ENCODE measurements around the gene CERKL. TPM values are rescaled to one million over a fixed set of nuclear protein-coding genes. Genes with fewer than 3 reads are reported as not detected.

CERKL gene
- total RNA-seq, 1 experiment from 2014 or later: 0.24 TPM

DNA sequence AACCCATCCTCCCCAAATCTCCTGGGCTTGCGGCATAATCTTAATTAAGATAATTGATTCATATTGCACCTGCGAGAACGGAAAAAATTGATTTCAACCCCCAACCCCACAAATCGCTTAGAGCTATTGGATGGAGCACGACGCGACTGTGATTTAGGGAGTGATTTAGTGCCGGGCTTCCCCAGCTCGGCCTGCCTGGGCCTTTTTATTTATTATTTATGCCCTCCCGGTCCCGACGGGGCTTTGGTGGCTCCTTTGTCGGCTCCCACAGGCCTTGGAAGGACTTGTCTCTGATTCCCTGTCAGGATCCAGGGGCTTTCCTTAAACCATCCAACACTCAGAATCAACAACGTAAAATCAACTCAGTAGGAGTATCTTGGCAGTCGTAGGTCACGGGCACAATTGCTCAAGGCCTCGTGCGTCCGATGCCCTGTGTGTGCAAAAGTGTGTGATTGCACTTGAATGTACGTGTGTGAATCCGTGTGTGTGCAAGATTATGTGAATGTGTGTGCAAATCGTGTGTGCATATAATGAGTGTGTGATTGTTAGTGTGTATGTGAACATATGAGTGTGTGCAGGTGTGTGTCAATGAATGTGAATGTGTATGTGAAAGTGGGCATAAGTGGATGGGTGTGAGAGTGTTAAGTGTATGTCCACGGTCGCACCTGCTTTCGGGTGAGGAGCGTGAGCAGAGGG is 27.7 kb upstream of the CERKL start (continued):
- TF ChIP-seq ZNF138 (CRISPR knock-in tag; conservative IDR thresholded peaks at IDR 0.05): no peak

DNA sequence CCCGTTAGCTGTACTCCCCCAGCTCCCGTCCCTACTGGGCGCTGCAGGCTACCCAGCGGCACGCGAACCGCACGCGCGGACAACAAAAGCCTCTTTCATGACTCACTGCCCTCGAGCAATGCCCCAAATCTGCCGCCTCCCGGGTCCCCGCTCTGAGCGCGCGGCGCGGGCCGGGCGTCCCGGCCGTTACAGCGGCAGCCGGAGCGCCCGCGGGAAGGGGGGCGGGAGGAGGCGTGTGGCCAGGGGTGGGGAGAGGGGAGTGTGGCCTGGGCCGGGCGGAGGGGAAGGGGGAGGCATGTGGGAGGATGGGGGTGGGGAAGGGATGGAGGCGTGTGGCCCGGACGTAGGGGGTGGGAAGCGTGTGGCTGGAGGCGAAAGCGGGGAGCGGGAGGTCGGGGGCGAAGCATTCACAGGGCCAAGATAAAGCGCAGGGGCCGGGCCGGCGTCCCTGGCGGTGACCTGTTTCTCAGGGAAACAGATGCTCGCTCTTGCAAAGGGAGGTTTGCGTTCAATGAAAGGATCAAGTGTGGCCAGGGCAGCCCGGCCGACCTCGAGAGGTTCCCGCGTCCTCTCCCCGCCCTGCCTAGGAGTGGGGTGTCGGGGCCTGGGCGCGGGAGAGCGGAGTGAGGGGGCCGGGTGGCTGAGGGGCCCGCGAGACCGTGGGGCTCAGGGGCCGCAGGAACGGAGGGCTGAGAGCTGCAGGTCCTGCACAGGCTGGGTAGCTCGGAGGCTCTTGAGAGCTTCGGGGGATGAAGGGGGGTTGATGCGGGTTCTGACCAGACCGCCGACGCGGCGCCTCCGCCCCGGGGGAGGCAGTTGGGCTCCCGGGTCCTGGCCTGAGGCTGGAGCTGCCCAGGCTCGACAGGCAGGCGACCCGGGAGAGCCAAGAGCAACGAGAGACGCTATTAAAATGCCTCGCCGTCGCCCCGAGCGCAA is 26.9 kb upstream of the CERKL start:
- no peaks in the 10 kb centered on the region for H3K9me3 Mint-ChIP-seq
- ATAC-seq (peak; percentile 31), DNase-seq (ENCODE audit: low spot score) (peak; percentile 72)
- H3K36me3 Mint-ChIP-seq: no peaks in the 10 kb centered on the region
- 0 out of 2 replicates have a peak, but pooled peaks have one; percentile 33 for TF ChIP-seq ZBTB21 (CRISPR knock-in tag; IDR thresholded peaks at IDR 0.05; ENCODE audit: borderline replicate concordance)
- 0 out of 2 replicates have a peak, but pooled peaks have one; percentile 31 for TF ChIP-seq FOXP1 (CRISPR knock-in tag; IDR thresholded peaks at IDR 0.05; ENCODE audit: borderline replicate concordance)
- TF ChIP-seq ELF4 (CRISPR knock-in tag; IDR thresholded peaks at IDR 0.05; ENCODE audit: low read depth): no peak
- TF ChIP-seq, protein P1, sequence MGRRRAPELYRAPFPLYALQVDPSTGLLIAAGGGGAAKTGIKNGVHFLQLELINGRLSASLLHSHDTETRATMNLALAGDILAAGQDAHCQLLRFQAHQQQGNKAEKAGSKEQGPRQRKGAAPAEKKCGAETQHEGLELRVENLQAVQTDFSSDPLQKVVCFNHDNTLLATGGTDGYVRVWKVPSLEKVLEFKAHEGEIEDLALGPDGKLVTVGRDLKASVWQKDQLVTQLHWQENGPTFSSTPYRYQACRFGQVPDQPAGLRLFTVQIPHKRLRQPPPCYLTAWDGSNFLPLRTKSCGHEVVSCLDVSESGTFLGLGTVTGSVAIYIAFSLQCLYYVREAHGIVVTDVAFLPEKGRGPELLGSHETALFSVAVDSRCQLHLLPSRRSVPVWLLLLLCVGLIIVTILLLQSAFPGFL (CRISPR knock-in tag; IDR thresholded peaks at IDR 0.05; ENCODE audit: borderline replicate concordance): no peak
- H3K4me3 Mint-ChIP-seq: peak overlapping the region; percentile 77
- no peak overlapping the region for H3K27ac Mint-ChIP-seq
- ChIA-PET POLR2A (interaction anchor here (0.7 kb wide), 1 partner anchor 27 kb away, joined by 3 read pairs; the partner anchor contains the start of gene CERKL), CTCF (interaction anchor here (1.1 to 1.2 kb wide), 3 partner anchors 17 to 31 kb away, joined by 3 to 7 read pairs (median 3); no protein-coding TSS in a partner anchor)
- peaks cover 71% of the 10 kb centered on the region for H3K4me1 Mint-ChIP-seq
- peaks cover 100% of the 10 kb centered on the region for H3K27me3 Mint-ChIP-seq (ENCODE audit: low read depth)

DNA sequence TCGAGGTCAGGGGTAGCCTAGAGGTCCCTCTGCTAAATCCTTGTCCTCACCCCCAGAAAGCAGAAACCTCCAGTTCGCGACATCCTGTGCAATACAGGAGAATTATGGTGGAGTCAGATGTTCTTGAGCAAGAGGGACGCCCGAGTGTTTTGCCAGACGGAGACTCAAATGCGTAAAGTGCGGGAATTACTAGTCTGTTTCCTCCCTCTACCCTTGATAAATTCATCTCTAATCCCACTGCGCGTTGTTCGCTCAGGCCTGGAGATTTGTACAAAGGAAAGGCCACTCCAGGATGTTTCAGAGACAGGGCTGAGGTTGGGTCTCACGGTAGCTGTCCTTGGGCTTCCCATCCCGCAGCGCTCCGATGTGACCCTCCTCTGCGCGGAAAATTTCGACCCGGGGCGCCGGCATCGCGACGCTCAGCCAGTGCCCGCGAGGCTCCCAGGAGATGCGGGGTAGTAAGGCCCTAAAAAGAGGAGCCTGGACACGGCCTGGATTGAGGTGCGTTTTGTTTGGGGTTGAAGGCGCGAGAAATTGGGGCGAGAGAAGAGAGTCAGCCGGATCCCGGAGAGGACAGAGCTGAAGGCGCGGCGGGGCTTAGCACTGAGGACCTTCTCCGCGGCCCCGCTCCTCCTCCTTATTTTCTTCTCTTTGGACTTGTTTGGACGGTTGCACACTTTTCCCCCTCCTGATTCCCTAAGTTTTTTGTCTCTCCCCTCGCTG is 26.1 kb upstream of the CERKL start:
- ChIA-PET POLR2A (no interaction called here), CTCF (interaction anchor here (1.1 to 1.2 kb wide), 3 partner anchors 16 to 32 kb away, joined by 3 to 7 read pairs (median 3); no protein-coding TSS in a partner anchor)
- TF ChIP-seq MXD4 (CRISPR knock-in tag; IDR thresholded peaks at IDR 0.05; ENCODE audit: borderline replicate concordance): no peak
- TF ChIP-seq ZNF671 (CRISPR knock-in tag; IDR thresholded peaks at IDR 0.05): no peak
- TF ChIP-seq EMX1 (CRISPR knock-in tag; IDR thresholded peaks at IDR 0.05): no peak
- TF ChIP-seq FOXK1 (CRISPR knock-in tag; IDR thresholded peaks at IDR 0.05): no peak
- no peak for TF ChIP-seq ZNF219 (CRISPR knock-in tag; IDR thresholded peaks at IDR 0.05; ENCODE audit: borderline replicate concordance)
- TF ChIP-seq NFE2L1 (CRISPR knock-in tag; IDR thresholded peaks at IDR 0.05): no peak
- TF ChIP-seq, protein P2, sequence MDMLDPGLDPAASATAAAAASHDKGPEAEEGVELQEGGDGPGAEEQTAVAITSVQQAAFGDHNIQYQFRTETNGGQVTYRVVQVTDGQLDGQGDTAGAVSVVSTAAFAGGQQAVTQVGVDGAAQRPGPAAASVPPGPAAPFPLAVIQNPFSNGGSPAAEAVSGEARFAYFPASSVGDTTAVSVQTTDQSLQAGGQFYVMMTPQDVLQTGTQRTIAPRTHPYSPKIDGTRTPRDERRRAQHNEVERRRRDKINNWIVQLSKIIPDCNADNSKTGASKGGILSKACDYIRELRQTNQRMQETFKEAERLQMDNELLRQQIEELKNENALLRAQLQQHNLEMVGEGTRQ (CRISPR knock-in tag; IDR thresholded peaks at IDR 0.05): no peak
- no peaks in the 10 kb centered on the region for H3K9me3 Mint-ChIP-seq
- DNase-seq (ENCODE audit: low spot score) (no peak), ATAC-seq (no peak)
- peaks cover 100% of the 10 kb centered on the region for H3K27me3 Mint-ChIP-seq (ENCODE audit: low read depth)
- no peaks in the 10 kb centered on the region for H3K36me3 Mint-ChIP-seq
- H3K4me1 Mint-ChIP-seq: peaks cover 77% of the 10 kb centered on the region
- H3K27ac Mint-ChIP-seq: no peak overlapping the region
- H3K4me3 Mint-ChIP-seq: peak overlapping the region; percentile 77

DNA sequence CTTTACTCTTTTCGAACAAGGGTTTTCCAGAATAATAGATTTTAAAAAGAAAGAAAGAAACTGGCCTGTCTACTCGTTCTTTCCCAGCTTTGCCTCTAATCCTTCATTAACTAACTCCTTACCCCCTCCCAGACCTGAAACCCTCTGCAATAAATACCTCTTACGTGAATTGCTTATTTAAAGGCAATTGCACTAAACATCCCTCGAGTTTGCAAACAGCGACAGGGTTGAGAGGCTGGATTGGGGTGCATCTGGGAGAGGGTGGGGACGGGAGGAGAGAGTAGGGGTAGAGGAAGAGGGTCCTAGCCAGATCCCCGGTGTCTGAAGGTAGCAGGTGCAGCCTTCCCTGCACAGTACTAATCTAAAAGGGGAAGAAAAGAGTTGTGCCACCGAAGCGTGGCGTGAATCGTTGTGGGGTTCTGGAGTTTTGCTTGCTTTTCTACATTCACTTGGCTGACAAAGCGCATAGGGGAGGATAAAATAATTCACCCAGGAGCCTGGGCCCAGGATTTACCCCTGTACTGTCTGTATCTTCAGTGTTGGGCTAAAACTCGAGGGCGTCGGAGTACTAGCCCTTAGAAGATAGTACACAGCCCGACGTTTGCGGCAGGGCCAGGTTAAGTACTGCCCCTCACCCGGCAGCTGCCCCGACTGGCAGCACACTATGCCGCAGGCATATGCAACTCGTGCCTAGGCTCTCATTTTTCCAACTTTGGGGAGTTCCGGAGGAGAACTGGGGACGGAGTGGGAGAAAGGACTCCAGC is 25.3 kb upstream of the CERKL start:
- TF ChIP-seq ZNF671 (CRISPR knock-in tag; IDR thresholded peaks at IDR 0.05) (no peak), GRHL2 (CRISPR knock-in tag; IDR thresholded peaks at IDR 0.05; ENCODE audit: insufficient replicate concordance, severe bottlenecking) (no peak)
- TF ChIP-seq, protein P3, sequence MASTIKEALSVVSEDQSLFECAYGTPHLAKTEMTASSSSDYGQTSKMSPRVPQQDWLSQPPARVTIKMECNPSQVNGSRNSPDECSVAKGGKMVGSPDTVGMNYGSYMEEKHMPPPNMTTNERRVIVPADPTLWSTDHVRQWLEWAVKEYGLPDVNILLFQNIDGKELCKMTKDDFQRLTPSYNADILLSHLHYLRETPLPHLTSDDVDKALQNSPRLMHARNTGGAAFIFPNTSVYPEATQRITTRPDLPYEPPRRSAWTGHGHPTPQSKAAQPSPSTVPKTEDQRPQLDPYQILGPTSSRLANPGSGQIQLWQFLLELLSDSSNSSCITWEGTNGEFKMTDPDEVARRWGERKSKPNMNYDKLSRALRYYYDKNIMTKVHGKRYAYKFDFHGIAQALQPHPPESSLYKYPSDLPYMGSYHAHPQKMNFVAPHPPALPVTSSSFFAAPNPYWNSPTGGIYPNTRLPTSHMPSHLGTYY (CRISPR knock-in tag; IDR thresholded peaks at IDR 0.05): no peak
- TF ChIP-seq, protein P1 (CRISPR knock-in tag; IDR thresholded peaks at IDR 0.05; ENCODE audit: borderline replicate concordance): no peak
- no peak for ATAC-seq
- ChIA-PET POLR2A (no interaction called here), CTCF (interaction anchor here (1.1 to 1.2 kb wide), 3 partner anchors 16 to 33 kb away, joined by 3 to 7 read pairs (median 3); no protein-coding TSS in a partner anchor)
- peak overlapping the region; percentile 77 for H3K4me3 Mint-ChIP-seq
- H3K36me3 Mint-ChIP-seq: no peaks in the 10 kb centered on the region
- no peak for DNase-seq (ENCODE audit: low spot score)
- H3K27me3 Mint-ChIP-seq (ENCODE audit: low read depth): peaks cover 98% of the 10 kb centered on the region
- no peak overlapping the region for H3K27ac Mint-ChIP-seq
- peaks cover 77% of the 10 kb centered on the region for H3K4me1 Mint-ChIP-seq
- H3K9me3 Mint-ChIP-seq: no peaks in the 10 kb centered on the region

All from WTC11 (cell line).